Chondrocyte (in vitro differentiated cells): ENCODE results near the gene RALGPS1. TPM values are rescaled to one million over a fixed set of nuclear protein-coding genes. Genes with fewer than 3 reads are reported as not detected.
A peak's percentile ranks its signal among the peaks of the same experiment; 100 is the strongest.

Experiments
- DNase-seq: peaks from one replicate; pipeline ENCODE4 v3.0.0; 2021; ENCODE audit warnings: mixed read lengths, low spot score
- H3K27ac Mint-ChIP-seq: one replicate; pipeline ENCODE4 v1.8.0; 2021; ENCODE audit warnings: mild to moderate bottlenecking, moderate library complexity, mixed read lengths; ENCODE audit not compliant: unreplicated experiment
- H3K27me3 Mint-ChIP-seq: 2 replicates; pipeline ENCODE4 v1.8.0; 2021; ENCODE audit warnings: low read depth, mixed read lengths
- H3K36me3 Mint-ChIP-seq: 2 replicates; pipeline ENCODE4 v1.8.0; 2021; ENCODE audit warnings: low read depth, mixed read lengths
- H3K4me1 Mint-ChIP-seq: 2 replicates; pipeline ENCODE4 v1.8.0; 2021; ENCODE audit warnings: low read depth, mild to moderate bottlenecking, mixed read lengths
- H3K4me3 Mint-ChIP-seq: one replicate; pipeline ENCODE4 v1.8.0; 2021; ENCODE audit warnings: mild to moderate bottlenecking, moderate library complexity, mixed read lengths; ENCODE audit not compliant: unreplicated experiment
- H3K9me3 Mint-ChIP-seq: 2 replicates; pipeline ENCODE4 v1.8.0; 2021; ENCODE audit warnings: low read depth, mixed read lengths
- total RNA-seq: library from RNA; stranded (reverse); gene quantifications from 3 replicates; pipeline ENCODE4 v1.2.1, GENCODE V29; 2021
- TF ChIP-seq, protein P1 (sequence below): fragments of 200-600 bp; sonication (generic); IDR thresholded peaks from 2 replicates; pipeline ENCODE4 v1.5.0; 2021; ENCODE audit warnings: antibody characterized with exemption, mild to moderate bottlenecking, moderate library complexity

RALGPS1 gene
- total RNA-seq, 1 donor from 2014 or later, result 8.1 TPM

DNA sequence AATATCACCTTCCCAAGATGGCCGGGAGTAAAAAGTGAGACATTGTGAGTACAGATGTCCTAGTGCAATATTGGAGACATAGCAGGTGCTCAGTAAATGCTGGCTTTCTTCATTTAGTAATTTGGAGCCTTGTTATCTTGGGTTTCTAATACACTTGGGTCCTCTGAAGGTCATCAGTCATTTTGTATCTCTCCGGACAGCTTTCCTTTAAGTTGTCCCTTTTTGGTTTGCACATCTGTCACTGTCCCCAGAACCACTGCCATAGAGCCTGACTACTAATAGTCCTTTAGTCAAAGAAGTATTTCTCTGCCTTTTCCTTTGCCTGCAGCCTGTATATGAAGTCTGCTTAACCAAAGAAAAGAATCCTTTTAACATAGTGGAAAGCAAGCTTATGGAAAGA is 215.7 kb downstream of the RALGPS1 start:
- TF ChIP-seq, protein P1, sequence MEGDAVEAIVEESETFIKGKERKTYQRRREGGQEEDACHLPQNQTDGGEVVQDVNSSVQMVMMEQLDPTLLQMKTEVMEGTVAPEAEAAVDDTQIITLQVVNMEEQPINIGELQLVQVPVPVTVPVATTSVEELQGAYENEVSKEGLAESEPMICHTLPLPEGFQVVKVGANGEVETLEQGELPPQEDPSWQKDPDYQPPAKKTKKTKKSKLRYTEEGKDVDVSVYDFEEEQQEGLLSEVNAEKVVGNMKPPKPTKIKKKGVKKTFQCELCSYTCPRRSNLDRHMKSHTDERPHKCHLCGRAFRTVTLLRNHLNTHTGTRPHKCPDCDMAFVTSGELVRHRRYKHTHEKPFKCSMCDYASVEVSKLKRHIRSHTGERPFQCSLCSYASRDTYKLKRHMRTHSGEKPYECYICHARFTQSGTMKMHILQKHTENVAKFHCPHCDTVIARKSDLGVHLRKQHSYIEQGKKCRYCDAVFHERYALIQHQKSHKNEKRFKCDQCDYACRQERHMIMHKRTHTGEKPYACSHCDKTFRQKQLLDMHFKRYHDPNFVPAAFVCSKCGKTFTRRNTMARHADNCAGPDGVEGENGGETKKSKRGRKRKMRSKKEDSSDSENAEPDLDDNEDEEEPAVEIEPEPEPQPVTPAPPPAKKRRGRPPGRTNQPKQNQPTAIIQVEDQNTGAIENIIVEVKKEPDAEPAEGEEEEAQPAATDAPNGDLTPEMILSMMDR, result no peak
- Mint-ChIP-seq H3K36me3 (no peaks in the 10 kb centered on the region), H3K27ac (no peak overlapping the region), H3K4me3 (no peak overlapping the region), H3K9me3 (no peaks in the 10 kb centered on the region), H3K27me3 (no peaks in the 10 kb centered on the region), H3K4me1 (peaks cover 58% of the 10 kb centered on the region)
- DNase-seq, result no peak

DNA sequence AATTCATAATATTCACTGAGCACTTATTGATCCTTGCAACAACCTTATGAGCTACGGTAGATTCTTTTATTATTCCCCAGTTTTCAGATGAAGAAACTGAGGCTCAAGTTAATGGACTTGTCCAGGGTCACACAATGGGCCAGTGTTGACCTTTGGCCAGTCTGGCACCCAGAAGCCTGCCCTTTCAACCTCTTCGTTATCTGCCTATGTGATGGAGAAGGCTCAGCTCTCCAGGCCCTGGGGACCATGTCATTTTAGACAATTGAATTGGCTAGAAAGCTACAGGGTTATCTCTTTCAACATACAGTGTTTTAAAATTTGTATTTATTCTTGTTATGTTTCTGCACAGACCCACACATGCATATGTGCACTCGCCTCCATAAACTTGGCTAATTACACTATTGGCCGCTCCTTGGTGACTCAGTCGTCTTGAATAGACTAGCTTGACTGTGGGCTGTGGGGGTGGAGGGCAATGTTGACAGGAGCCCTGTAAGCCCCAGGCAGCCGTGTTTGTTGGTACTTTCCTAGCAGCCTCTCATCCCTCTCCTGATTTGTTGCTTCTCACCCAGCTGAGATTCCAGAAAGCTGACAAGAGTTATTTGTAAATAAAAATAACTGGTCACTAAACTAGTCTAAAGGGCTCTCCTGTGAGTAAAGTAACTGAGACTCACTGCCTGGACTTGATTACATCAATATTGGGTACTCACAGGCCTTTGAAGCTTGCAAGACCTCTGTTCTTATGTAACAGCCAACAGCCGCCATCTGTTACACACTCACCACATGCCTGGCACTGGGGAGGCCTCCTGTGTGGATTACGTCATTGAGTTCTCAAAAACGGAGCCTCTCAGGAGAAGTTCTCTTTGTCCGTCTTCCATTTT is 216.3 kb downstream of the RALGPS1 start:
- no peaks in the 10 kb centered on the region for H3K36me3 Mint-ChIP-seq
- TF ChIP-seq, protein P1, result no peak
- H3K4me1 Mint-ChIP-seq, result peaks cover 64% of the 10 kb centered on the region
- H3K27ac Mint-ChIP-seq, result no peak overlapping the region
- no peaks in the 10 kb centered on the region for H3K9me3 Mint-ChIP-seq
- H3K27me3 Mint-ChIP-seq, result no peaks in the 10 kb centered on the region
- no peak overlapping the region for H3K4me3 Mint-ChIP-seq
- DNase-seq, result no peak

DNA sequence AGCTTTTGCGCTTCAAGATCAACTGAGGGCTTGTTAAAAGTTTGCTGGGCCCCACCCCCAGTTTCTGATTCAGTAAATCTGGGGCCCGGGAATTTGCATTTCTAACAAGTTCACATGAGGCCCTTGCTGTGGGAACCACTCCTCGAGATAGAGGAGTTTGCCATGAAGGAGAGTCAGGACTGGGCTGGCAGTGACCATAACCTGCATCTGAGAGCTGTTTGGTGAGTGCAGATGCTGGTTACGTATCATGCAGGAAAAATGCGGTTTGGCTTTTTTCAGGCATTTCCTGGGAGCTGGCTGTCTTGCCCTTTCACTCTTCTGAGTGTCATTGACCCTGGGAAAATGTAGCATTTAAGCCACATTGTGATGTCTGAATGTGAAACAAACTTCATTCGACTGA is 217.3 kb downstream of the RALGPS1 start:
- Mint-ChIP-seq H3K9me3 (no peaks in the 10 kb centered on the region), H3K4me3 (no peak overlapping the region)

DNA sequence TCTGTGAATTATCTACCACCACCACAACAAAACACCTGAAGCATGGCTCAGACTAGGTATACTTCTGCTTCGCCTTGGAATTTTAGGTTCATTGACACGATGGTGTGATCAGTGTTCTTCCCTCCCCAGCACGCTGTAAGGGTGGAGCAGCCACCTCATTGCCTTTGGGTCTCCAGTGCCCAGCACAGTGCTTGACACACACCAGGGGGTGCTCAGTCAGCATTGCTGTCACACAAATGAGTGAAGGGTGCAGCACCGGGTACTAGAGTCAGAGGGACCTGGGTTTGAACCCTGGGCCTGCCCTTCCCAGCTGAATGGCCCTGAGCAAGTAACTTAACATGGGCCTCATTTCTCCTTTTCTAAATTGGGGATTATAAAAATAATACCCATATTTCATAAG is 217.8 kb downstream of the RALGPS1 start:
- H3K9me3 Mint-ChIP-seq, result no peaks in the 10 kb centered on the region
- H3K4me1 Mint-ChIP-seq, result peaks cover 52% of the 10 kb centered on the region
- H3K27ac Mint-ChIP-seq, result peak overlapping the region; percentile 86
- DNase-seq, result peak; percentile 35
- H3K36me3 Mint-ChIP-seq, result no peaks in the 10 kb centered on the region
- no peak overlapping the region for H3K4me3 Mint-ChIP-seq
- TF ChIP-seq, protein P1, result no peak
- no peaks in the 10 kb centered on the region for H3K27me3 Mint-ChIP-seq

More for the DNA sequence above, 217.3 kb downstream of the RALGPS1 start:
- Mint-ChIP-seq H3K27me3 (no peaks in the 10 kb centered on the region), H3K36me3 (no peaks in the 10 kb centered on the region), H3K4me1 (peaks cover 57% of the 10 kb centered on the region), H3K27ac (no peak overlapping the region)
- TF ChIP-seq, protein P1, result no peak
- DNase-seq, result no peak

DNA sequence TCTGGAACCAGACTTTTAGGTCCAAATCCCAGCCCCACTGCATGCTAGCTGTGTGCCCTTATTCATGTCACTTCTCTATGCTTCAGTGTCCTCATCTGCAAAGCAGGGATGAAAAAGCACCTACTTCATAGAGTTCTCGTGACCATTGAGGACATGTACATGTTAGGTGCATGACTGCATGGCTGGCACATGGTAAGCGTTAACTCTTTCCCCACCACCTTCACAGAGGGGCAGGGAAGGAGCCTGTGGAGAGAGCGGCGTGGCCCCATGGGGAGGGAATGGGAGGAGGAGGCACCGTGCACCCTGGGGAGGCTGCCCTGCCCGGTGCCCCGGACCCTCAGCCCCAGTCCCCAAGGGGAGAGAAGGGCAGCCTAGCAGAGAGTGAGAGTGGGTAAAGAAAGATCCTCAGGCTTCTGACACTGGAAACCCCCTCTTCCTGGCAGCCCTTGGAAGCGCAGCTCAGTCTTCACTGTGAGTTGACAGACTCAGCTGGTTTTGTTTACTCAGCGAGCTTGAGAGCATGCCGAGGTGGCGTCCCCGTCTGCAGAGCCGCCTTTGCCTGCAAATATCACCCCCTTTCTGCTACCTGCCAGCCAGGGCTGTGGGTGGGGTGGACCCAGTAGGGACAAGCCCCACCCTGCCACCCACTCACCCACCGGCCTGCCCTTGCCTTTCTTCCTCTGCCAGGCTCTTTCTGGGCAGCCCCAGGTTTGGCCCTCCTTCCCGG is 218.5 kb downstream of the RALGPS1 start:
- peak; percentile 79 for DNase-seq
- H3K36me3 Mint-ChIP-seq, result no peaks in the 10 kb centered on the region
- TF ChIP-seq, protein P1, result no peak
- no peaks in the 10 kb centered on the region for H3K27me3 Mint-ChIP-seq
- H3K27ac Mint-ChIP-seq, result peak overlapping the region; percentile 98
- peak overlapping the region; percentile 51 for H3K4me3 Mint-ChIP-seq
- peaks cover 53% of the 10 kb centered on the region for H3K4me1 Mint-ChIP-seq
- H3K9me3 Mint-ChIP-seq, result no peaks in the 10 kb centered on the region
